ENCODE data around the gene SNX2.

The SNX2 gene

GRCh38 chr5:122874179-122874875, 99.4 kb downstream of the SNX2 start:
- DNase-seq (ENCODE audit: low spot score), result no peak
- in situ Hi-C loops (cut with MboI; ENCODE audit: low sequenced_read_pairs, unreplicated experiment), result no loop called here

GRCh38 chr5:122877518-122877917, 102.6 kb downstream of the SNX2 start:
- in situ Hi-C loops (cut with MboI; ENCODE audit: low sequenced_read_pairs, unreplicated experiment), result loop anchor here (25.0 kb wide), 1 partner anchor 365 kb away; no protein-coding TSS in a partner anchor
- DNase-seq (ENCODE audit: low spot score), result no peak
- no peak for TF ChIP-seq CTCF (IDR thresholded peaks at IDR 0.05; ENCODE audit: borderline replicate concordance, control extremely low read depth, extremely low read depth, insufficient read depth, missing control alignments)

More at GRCh38 chr5:122874179-122874875, 99.4 kb downstream of the SNX2 start:
- no peak for TF ChIP-seq CTCF (IDR thresholded peaks at IDR 0.05; ENCODE audit: borderline replicate concordance, control extremely low read depth, extremely low read depth, insufficient read depth, missing control alignments)

- DNase-seq (ENCODE audit: low spot score), result no peak
- in situ Hi-C loops (cut with MboI; ENCODE audit: low sequenced_read_pairs, unreplicated experiment), result loop anchor here (25.0 kb wide), 1 partner anchor 367 kb away; no protein-coding TSS in a partner anchor
- no peak for TF ChIP-seq CTCF (IDR thresholded peaks at IDR 0.05; ENCODE audit: borderline replicate concordance, control extremely low read depth, extremely low read depth, insufficient read depth, missing control alignments)
These were observed 104.2 kb downstream of the SNX2 start for GRCh38 chr5:122879076-122879475.
